Kidney tubule cell (primary cell): ENCODE results near the gene BMS1.
A peak's percentile ranks its signal among the peaks of the same experiment; 100 is the strongest.
"Not testable (repeated sequence)": the region's sequence is repeated elsewhere in the genome, so short reads cannot be mapped to it uniquely, and the experiment has no call there.

ENCODE experiments used
- DNase-seq: peaks from one replicate; pipeline ENCODE4 v3.0.0-alpha.2; 2018; ENCODE audit warnings: low spot score

The BMS1 gene

DNA sequence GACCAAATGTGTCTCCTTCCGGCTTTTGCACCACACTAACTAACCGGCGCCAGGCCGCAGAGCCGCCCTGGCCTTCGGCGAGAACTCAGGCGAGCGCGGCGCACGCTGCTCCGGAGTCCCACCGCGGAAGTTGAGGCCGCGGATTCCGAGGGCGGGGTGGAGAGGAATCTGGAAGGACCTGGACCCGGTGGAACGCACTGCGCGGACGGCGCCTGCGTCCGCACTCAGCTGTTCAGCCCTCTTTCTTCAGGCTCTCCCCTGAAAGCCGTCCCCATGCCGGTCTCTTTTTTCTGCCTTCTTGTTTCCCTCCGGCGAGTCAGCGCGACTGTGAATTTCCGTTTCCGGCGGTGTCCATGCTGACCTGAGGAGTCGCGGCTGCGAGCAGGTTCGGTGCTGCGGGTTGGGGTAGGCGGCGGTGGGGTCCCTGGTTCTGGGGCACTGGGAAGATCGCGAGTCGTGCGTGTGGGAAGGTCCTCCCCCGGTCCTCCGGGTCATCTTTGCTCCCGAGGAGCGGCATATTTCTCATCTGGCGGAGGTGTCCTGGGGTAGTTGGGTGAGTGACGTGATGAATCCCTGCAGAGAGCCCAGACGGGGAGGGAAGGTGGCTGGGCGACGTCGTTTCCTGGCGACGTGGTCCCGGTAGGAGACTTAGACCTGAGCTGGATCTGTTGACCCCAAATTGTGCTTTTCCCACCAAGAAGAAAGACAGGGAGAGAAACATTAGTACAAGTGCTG is at the start of gene BMS1:
Gene BMS1, plus strand, starts transcription at position 350 of the 735 bp plus-strand sequence. CDS start 1,600 bp downstream, outside the sequence.
- peak; percentile 95 for DNase-seq

- DNase-seq: peak; percentile 5
Observed at GRCh38 chr10:42734536-42734935, 48.1 kb upstream of the BMS1 start.

- DNase-seq: no peak
Observed at GRCh38 chr10:42738679-42739078, 43.9 kb upstream of the BMS1 start.

- not testable (repeated sequence) for DNase-seq
Observed at GRCh38 chr10:42741536-42741935, 41.1 kb upstream of the BMS1 start.

GRCh38 chr10:42743697-42744096 is 38.9 kb upstream of the BMS1 start:
- DNase-seq: no peak

GRCh38 chr10:42744134-42744701 is 38.4 kb upstream of the BMS1 start:
- no peak for DNase-seq

DNA sequence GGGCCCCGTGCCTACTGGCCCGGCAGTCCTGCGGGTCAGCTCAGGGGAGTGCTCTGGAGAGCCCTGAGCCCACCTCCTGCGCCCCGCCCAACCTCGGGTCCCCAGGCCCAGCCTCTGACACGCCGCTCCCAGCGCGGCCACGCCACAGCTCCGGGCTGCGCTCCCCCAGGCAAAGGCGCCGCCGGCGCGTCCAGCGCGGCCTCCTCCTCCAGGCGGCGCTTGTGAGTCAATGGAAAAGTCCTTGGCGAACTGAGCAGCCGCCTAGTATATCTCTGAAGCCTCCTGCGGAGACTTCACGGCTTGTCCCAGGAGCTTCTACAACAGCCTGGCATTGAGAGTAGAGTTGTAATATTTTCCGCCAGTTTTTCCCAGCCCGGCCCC is 29.5 kb upstream of the BMS1 start:
- peak; percentile 83 for DNase-seq

GRCh38 chr10:42753507-42754154 is 29.0 kb upstream of the BMS1 start:
- DNase-seq: no peak

- DNase-seq: peak; percentile 27
Observed at GRCh38 chr10:42754155-42755027, 28.2 kb upstream of the BMS1 start.

- DNase-seq: no peak
Observed at GRCh38 chr10:42755028-42755451, 27.6 kb upstream of the BMS1 start.

DNA sequence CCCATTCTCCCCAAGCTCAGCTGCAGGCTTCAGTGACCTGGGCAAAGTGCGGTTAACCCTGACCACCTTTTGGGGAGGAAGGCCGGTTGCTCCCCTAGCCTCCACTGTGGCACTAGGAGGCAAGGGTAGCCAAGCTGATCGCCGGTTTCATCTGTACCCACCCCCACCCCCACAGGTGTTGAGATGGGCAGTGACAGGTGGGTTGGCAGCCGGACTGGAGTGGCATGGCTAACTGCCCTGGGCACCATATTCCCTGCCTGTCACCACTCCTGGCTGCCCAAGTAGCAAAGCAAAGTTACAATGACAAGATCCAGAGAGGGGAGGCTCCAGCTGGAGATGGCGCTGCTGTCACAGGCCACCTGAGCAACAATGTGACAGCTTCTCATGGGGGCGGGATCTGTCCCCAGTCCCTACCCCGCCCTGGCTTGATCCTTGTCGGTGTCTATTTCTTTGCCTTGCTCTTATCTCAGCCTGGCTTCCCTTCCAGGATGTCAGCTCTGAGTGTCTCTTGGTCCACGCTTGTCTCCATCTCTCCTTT is 27.0 kb upstream of the BMS1 start:
- DNase-seq: no peak

GRCh38 chr10:42767906-42768305 is 14.7 kb upstream of the BMS1 start:
- no peak for DNase-seq

DNA sequence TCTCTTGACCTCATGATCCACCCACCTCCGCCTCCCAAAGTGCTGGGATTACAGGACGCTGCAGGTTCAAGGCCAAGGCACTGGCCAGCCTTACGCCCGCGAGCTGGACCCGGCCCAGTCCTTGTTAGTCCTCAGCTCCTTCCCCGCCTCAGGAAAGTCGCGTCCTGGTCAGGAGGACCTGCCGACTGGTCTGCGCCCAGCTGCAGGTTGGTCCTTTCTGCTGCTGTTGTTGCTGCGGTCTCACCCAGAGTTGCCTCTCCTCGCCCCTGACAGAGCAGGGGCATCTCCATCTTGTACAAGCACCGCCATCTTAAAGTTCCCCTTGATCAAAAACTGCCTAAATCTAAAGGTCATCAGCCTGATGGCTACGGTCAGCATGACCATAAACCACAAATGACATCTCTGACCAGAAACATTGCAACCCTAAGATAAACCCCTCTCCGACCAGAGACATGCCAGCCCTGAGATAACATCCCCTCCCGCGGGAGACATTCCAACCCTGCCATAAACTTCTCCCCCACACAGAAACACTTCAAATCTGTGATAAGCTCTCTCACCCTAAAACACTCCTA is 13.9 kb upstream of the BMS1 start:
- no peak for DNase-seq

GRCh38 chr10:42769173-42769572 is 13.4 kb upstream of the BMS1 start:
- no peak for DNase-seq

DNA sequence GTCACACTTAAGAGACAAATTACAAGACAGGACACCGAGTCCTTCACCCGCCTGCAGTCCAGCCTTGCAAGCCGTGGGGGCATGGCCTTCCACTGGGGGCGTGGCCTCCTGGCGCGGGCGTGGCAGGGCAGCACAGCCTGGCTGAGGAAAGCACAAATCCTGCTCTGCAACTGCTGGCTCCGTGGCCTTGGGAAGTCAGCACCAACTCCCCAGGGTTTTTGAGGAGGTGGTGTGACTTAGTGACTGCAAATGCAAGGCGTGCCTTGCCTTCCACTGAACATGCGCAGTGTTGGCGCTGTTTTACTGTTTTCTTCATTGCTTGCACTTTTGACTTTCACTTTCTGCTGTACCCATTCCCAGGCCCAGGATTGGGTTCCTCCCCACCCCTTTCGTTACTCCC is 12.9 kb upstream of the BMS1 start:
- DNase-seq: no peak

GRCh38 chr10:42776681-42777080 is 5.9 kb upstream of the BMS1 start:
- DNase-seq: peak; percentile 20

DNA sequence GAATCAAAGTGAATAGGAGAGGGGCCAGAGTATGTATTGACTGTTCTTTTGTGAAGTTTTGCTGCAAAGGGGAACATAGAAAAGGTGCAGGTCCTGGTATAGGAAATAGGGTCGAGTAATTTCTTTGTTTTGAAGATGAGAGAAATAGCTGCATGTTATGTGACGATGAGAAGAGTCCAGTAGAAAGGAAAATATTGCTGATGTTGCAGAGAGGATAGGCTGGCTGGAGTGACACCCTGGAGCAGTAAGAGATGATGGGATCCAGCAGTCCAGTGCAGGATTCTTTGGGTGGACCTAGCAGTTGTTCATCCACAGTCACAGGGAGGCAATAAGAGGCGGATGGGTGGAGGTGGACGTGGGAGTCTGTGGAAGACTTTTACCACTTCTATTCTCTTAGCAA is 2.1 kb upstream of the BMS1 start:
- DNase-seq: no peak

DNA sequence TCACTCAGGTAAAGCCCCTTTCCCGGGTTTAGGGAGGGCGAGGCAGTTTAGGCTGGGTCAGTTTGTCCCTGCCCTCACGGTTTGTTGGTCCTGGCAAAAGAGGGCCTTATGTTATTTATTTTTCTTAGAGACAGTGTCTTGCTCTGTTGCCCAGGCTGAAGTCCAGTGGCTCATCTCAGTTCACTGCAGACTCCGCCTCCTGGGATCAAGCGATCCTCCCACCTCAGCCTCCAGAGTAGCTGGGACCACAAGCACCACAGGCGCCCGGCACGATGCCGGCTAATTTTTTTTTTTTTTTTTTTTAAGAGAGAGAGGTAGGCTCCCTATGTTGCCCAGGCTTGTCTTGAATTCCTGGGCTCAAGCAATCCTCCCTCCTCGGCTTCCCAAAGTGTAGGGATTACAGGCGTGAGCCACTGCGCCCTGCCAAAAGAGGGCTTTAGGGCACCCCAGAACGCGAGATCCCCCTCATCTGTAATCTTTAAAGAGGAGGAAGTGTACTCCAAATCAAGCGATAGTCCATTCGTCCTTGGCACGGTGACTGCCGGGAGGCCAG is 626 bp upstream of the BMS1 start:
- peak; percentile 52 for DNase-seq

- DNase-seq: peak; percentile 80
Observed at GRCh38 chr10:42783181-42783549, 570 bp downstream of the BMS1 start.

- DNase-seq: no peak
Observed at GRCh38 chr10:42785759-42786158, 3.2 kb downstream of the BMS1 start.

DNA sequence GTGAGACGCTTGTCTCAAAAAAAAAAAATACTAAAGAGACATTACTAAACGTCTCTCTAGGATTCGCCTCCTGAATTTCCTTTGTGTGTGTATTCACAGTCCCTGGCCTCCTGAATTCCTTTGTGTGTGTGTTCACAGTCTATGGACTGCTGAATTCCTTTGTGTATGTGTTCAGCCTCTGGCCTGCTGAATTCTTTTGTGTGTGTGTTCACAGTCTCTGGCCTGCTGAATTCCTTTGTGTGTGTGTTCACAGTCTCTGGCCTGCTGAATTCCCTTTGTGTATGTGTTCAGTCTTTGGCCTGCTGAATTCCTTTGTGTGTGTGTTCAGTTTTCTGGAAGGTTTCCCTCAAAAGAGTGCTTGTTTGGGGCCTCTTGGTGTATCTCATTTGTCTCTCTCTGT is 8.2 kb downstream of the BMS1 start:
- DNase-seq: peak; percentile 66

- DNase-seq: no peak
Observed at GRCh38 chr10:42795701-42796100, 13.1 kb downstream of the BMS1 start.
